DOHH2 (cell line): ENCODE measurements around the gene BABAM2.

ENCODE experiments used
- H3F3A ChIP-seq: fragments of 200-600 bp; sonication (generic), shearing (Covaris generic); 2 replicates; pipeline ENCODE4 v1.6.0; 2016; ENCODE audit warnings: antibody characterized with exemption, mild to moderate bottlenecking; ENCODE audit not compliant: control insufficient read depth, insufficient read depth
- H3K27ac ChIP-seq: fragments of 200-600 bp; sonication (generic); 2 replicates; pipeline ENCODE4 v1.5.1; 2014; ENCODE audit warnings: low read depth, mild to moderate bottlenecking, low read length, moderate library complexity
- H3K27me3 ChIP-seq: fragments of 200-600 bp; sonication (generic); 2 replicates; pipeline ENCODE4 v1.6.1; 2014; ENCODE audit warnings: mild to moderate bottlenecking, low read length, mixed read lengths; ENCODE audit not compliant: control insufficient read depth
- H3K36me3 ChIP-seq: fragments of 200-600 bp; sonication (generic); 2 replicates; pipeline ENCODE4 v1.6.1; 2014; ENCODE audit warnings: mild to moderate bottlenecking, low read length, moderate library complexity, mixed read lengths; ENCODE audit not compliant: control insufficient read depth
- H3K4me1 ChIP-seq: fragments of 200-600 bp; sonication (generic); 2 replicates; pipeline ENCODE4 v1.6.1; 2014; ENCODE audit warnings: mild to moderate bottlenecking, low read length, mixed read lengths; ENCODE audit not compliant: control insufficient read depth
- H3K4me2 ChIP-seq: fragments of 200-600 bp; sonication (generic); 2 replicates; pipeline ENCODE4 v1.6.0; 2014; ENCODE audit warnings: mild to moderate bottlenecking, low read length, moderate library complexity
- H3K4me3 ChIP-seq: fragments of 200-600 bp; sonication (generic); 2 replicates; pipeline ENCODE4 v1.5.1; 2014; ENCODE audit warnings: mild to moderate bottlenecking, low read length, mixed read lengths
- H3K79me2 ChIP-seq: fragments of 200-600 bp; sonication (generic); 2 replicates; pipeline ENCODE4 v1.6.1; 2014; ENCODE audit warnings: mild to moderate bottlenecking, low read length, mixed read lengths; ENCODE audit not compliant: control insufficient read depth
- H3K9me2 ChIP-seq: fragments of 200-600 bp; sonication (generic); replicated peaks from 2 replicates; pipeline ENCODE4 v1.6.1; 2014; ENCODE audit warnings: mild to moderate bottlenecking, low read length, mixed read lengths; ENCODE audit not compliant: control insufficient read depth
- H3K9me3 ChIP-seq: fragments of 200-600 bp; sonication (generic); 2 replicates; pipeline ENCODE4 v1.6.1; 2014; ENCODE audit warnings: antibody characterized with exemption, low read length, mixed read lengths; ENCODE audit not compliant: control insufficient read depth, insufficient read depth
- H4K20me1 ChIP-seq: fragments of 200-600 bp; sonication (generic); 2 replicates; pipeline ENCODE4 v1.6.0; 2014; ENCODE audit warnings: low read depth, mild to moderate bottlenecking, antibody characterized with exemption, low read length, moderate library complexity; ENCODE audit not compliant: control insufficient read depth, insufficient read depth
- EZH2phosphoT487 ChIP-seq: fragments of 200-600 bp; sonication (generic); IDR thresholded peaks from 2 replicates; pipeline ENCODE4 v1.6.1; 2017; ENCODE audit warnings: borderline replicate concordance, mild to moderate bottlenecking, antibody characterized with exemption, low read length, moderate library complexity, mixed read lengths
- TF ChIP-seq, protein P1 (sequence below): fragments of 200-600 bp; sonication (generic); IDR thresholded peaks from one replicate; pipeline ENCODE4 v1.5.1; 2014; ENCODE audit warnings: antibody characterized with exemption, mild to moderate bottlenecking, low read depth, low read length; ENCODE audit not compliant: poor library complexity, severe bottlenecking

The BABAM2 gene

GRCh38 chr2:28232295-28232694 lies 341.8 kb downstream of the BABAM2 start:
- no peaks in the 10 kb centered on the region for H3F3A ChIP-seq
- H3K9me3 ChIP-seq = no peaks in the 10 kb centered on the region
- no peaks in the 10 kb centered on the region for H3K27me3 ChIP-seq
- H3K79me2 ChIP-seq = no peaks in the 10 kb centered on the region
- no peak overlapping the region for H3K4me2 ChIP-seq
- no peaks in the 10 kb centered on the region for H3K4me1 ChIP-seq
- H4K20me1 ChIP-seq = no peaks in the 10 kb centered on the region
- H3K9me2 ChIP-seq = no peaks in the 10 kb centered on the region
- no peak overlapping the region for H3K27ac ChIP-seq
- TF ChIP-seq, protein P1, sequence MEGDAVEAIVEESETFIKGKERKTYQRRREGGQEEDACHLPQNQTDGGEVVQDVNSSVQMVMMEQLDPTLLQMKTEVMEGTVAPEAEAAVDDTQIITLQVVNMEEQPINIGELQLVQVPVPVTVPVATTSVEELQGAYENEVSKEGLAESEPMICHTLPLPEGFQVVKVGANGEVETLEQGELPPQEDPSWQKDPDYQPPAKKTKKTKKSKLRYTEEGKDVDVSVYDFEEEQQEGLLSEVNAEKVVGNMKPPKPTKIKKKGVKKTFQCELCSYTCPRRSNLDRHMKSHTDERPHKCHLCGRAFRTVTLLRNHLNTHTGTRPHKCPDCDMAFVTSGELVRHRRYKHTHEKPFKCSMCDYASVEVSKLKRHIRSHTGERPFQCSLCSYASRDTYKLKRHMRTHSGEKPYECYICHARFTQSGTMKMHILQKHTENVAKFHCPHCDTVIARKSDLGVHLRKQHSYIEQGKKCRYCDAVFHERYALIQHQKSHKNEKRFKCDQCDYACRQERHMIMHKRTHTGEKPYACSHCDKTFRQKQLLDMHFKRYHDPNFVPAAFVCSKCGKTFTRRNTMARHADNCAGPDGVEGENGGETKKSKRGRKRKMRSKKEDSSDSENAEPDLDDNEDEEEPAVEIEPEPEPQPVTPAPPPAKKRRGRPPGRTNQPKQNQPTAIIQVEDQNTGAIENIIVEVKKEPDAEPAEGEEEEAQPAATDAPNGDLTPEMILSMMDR = no peak
- TF ChIP-seq EZH2phosphoT487 = no peak
- no peak overlapping the region for H3K4me3 ChIP-seq
- H3K36me3 ChIP-seq = no peaks in the 10 kb centered on the region

- no peaks in the 10 kb centered on the region for H4K20me1 ChIP-seq
- no peaks in the 10 kb centered on the region for H3K9me3 ChIP-seq
- H3K27ac ChIP-seq = no peak overlapping the region
- H3F3A ChIP-seq = no peaks in the 10 kb centered on the region
- no peak overlapping the region for H3K4me2 ChIP-seq
- H3K27me3 ChIP-seq = no peaks in the 10 kb centered on the region
- no peaks in the 10 kb centered on the region for H3K9me2 ChIP-seq
- no peaks in the 10 kb centered on the region for H3K79me2 ChIP-seq
- TF ChIP-seq, protein P1 = no peak
- no peak for TF ChIP-seq EZH2phosphoT487
- no peaks in the 10 kb centered on the region for H3K36me3 ChIP-seq
- H3K4me1 ChIP-seq = no peaks in the 10 kb centered on the region
- no peak overlapping the region for H3K4me3 ChIP-seq
These were observed 342.7 kb downstream of the BABAM2 start for GRCh38 chr2:28233164-28233676.

DNA sequence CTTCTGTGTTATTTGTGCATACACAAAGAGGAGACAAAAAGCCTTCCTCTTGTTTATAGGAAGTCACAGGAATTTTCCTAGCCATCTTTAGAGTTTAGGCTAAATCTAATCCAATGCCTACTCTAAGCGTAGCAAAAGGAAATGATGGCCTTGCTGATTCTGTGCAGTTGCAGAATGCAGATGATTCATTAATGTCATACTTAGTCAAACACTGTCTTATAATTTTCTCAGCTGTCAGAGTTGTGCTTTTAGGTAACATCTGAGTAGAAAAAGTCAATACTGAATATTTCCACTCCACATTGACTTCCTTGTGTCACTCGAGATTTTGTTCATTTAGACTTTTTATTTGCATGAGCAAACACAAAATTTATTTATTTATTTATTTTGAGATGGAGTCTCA lies 344.3 kb downstream of the BABAM2 start:
- Histone ChIP-seq H3K9me2 (no peaks in the 10 kb centered on the region), H3K36me3 (no peaks in the 10 kb centered on the region), H3K27me3 (no peaks in the 10 kb centered on the region), H4K20me1 (no peaks in the 10 kb centered on the region), H3K79me2 (no peaks in the 10 kb centered on the region), H3K4me3 (no peak overlapping the region), H3K27ac (no peak overlapping the region), H3K4me2 (no peak overlapping the region), H3F3A (no peaks in the 10 kb centered on the region), H3K4me1 (no peaks in the 10 kb centered on the region), H3K9me3 (no peaks in the 10 kb centered on the region)
- no peak for TF ChIP-seq EZH2phosphoT487
- TF ChIP-seq, protein P1 = no peak

- Histone ChIP-seq H3F3A (no peaks in the 10 kb centered on the region), H3K4me3 (no peak overlapping the region), H3K27me3 (no peaks in the 10 kb centered on the region), H3K79me2 (no peaks in the 10 kb centered on the region), H3K9me3 (no peaks in the 10 kb centered on the region), H3K4me1 (no peaks in the 10 kb centered on the region), H3K36me3 (no peaks in the 10 kb centered on the region), H3K27ac (no peak overlapping the region), H4K20me1 (no peaks in the 10 kb centered on the region), H3K9me2 (no peaks in the 10 kb centered on the region), H3K4me2 (no peak overlapping the region)
- TF ChIP-seq, protein P1 = no peak
- no peak for TF ChIP-seq EZH2phosphoT487
These were observed 348.7 kb downstream of the BABAM2 start for GRCh38 chr2:28239207-28239606.
